WI38 (cell line): ENCODE measurements around the gene PER1.

Source experiments
- H3K4me3 ChIP-seq: 2 replicates; pipeline ENCODE4 v1.5.1; 2011; ENCODE audit warnings: low read depth, mild to moderate bottlenecking, control low read depth, low read length
- TF ChIP-seq, protein P1 (sequence below): IDR thresholded peaks from 2 replicates; pipeline ENCODE4 v1.5.1; 2012; ENCODE audit warnings: low read depth, mild to moderate bottlenecking, control low read depth, low read length

PER1 gene

DNA sequence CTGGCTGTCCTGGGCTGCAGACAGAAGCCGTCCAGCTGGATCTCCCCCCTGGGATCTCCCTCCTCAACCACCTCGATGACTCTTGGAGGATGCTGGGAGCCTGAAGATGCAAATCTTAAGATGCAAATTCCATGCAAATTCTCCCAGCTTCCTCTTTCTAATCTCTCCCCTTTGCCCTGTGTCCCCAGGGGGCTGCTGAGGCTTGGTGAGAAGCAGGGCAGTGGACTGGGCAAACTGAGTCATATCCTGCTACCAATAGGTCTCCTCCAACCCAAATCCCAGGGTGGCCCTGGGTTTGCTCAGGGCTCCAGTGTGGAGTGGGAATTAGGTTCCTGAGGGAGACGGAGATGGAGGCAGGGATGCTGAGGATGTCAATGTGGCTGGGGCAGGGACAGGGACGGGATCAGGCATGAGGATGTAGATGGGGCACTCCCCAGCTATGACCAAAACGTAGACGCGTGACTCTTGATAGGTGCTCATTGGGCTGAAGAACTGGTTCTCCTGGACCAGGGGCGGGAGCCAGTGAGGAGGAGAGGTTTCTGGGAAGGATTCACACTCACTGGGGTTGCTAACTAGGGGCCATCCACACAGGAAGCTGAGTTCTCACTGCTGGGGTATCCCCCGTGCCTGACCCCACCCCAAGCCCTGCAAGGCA, 61.0 kb downstream of the PER1 start:
- TF ChIP-seq, protein P1, sequence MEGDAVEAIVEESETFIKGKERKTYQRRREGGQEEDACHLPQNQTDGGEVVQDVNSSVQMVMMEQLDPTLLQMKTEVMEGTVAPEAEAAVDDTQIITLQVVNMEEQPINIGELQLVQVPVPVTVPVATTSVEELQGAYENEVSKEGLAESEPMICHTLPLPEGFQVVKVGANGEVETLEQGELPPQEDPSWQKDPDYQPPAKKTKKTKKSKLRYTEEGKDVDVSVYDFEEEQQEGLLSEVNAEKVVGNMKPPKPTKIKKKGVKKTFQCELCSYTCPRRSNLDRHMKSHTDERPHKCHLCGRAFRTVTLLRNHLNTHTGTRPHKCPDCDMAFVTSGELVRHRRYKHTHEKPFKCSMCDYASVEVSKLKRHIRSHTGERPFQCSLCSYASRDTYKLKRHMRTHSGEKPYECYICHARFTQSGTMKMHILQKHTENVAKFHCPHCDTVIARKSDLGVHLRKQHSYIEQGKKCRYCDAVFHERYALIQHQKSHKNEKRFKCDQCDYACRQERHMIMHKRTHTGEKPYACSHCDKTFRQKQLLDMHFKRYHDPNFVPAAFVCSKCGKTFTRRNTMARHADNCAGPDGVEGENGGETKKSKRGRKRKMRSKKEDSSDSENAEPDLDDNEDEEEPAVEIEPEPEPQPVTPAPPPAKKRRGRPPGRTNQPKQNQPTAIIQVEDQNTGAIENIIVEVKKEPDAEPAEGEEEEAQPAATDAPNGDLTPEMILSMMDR = no peak
- no peak overlapping the region for H3K4me3 ChIP-seq
